HepG2 (cell line): ENCODE data around the gene FLOT2.

Experiments used
- AKNA ChIP-seq: sonication (generic); formaldehyde crosslinking; IDR thresholded peaks from 2 replicates; pipeline ENCODE4 v1.4.0; 2020; ENCODE audit warnings: missing genetic modification reagents, borderline replicate concordance
- ASH2L ChIP-seq: fragments of 300-600, 200-600 bp; sonication (generic); IDR thresholded peaks from 2 replicates; pipeline ENCODE4 v1.7.0; 2017; ENCODE audit warnings: low read depth, mild to moderate bottlenecking, moderate library complexity, mixed read lengths, low read length; ENCODE audit not compliant: insufficient read length
- CREB1 ChIP-seq, 2 experiments: fragments of 450-650 bp in 1 of 2; IDR thresholded peaks; 2 replicates each; pipeline ENCODE4 v1.6.1; 2016 to 2017; ENCODE audit warnings: control low read depth in 1 of 2, mild to moderate bottlenecking in 1 of 2, missing compliant biosample characterization in 1 of 2, missing genetic modification characterization in 1 of 2
- CTCF ChIP-seq: sonication (generic); formaldehyde crosslinking; IDR thresholded peaks from 2 replicates; pipeline ENCODE4 v1.5.0; 2020; ENCODE audit warnings: mild to moderate bottlenecking, missing genetic modification reagents, moderate library complexity
- PREB ChIP-seq: sonication (generic); formaldehyde crosslinking; IDR thresholded peaks from 2 replicates; pipeline ENCODE4 v1.4.0; 2020; ENCODE audit warnings: missing genetic modification reagents
- SP1 ChIP-seq, 2 experiments: fragments of 450-650 bp in 1 of 2; sonication (generic) in 1 of 2; formaldehyde crosslinking in 1 of 2; IDR thresholded peaks; 2 replicates each; pipeline versions ENCODE4 v1.4.0 to v1.6.1; 2016 to 2020; ENCODE audit warnings: missing genetic modification reagents in 1 of 2
- ZNF160 ChIP-seq: sonication (generic); formaldehyde crosslinking; IDR thresholded peaks from 2 replicates; pipeline ENCODE4 v1.8.0; 2022; ENCODE audit warnings: mild to moderate bottlenecking, inconsistent platforms, missing genetic modification reagents
- TF ChIP-seq, protein P1 (sequence below): sonication (generic); formaldehyde crosslinking; conservative IDR thresholded peaks from 2 replicates; pipeline ENCODE4 v1.8.1; 2023; ENCODE audit warnings: missing genetic modification reagents
- TF ChIP-seq, protein P2 (sequence below): sonication (generic); formaldehyde crosslinking; IDR thresholded peaks from 2 replicates; pipeline ENCODE4 v1.8.0; 2022; ENCODE audit warnings: mild to moderate bottlenecking, missing genetic modification reagents
- TF ChIP-seq, protein P3 (sequence below), 2 experiments: IDR thresholded peaks; 2 replicates each; pipeline ENCODE4 v1.6.1; 2011 to 2012; ENCODE audit warnings: low read length in 2 of 2, borderline replicate concordance in 1 of 2, low read depth in 1 of 2, mild to moderate bottlenecking in 1 of 2, moderate library complexity in 1 of 2

DNA sequence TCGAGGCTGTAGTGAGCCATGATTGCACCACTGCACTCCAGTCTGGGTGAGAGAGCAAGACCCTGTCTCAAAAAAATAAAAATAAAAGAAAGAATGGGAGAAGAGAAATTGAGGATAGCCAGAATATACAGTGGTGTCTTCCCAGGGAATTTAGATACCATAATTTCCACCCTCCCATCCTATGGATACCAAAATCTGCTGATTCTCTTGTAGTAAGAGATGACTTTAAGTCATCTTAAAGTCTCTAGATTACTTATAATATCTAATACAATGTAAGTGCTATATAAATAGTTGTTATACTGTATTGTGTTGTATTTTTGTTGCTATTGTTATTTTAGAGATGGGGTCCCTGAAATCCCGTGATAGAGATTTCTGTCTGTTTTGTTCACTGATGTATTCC, 44.2 kb downstream of the FLOT2 start:
- TF ChIP-seq ZNF160 (CRISPR knock-in tag) (no peak), CTCF (CRISPR knock-in tag) (no peak), PREB (CRISPR knock-in tag) (no peak), CREB1 (IDR thresholded peaks at IDR 0.05) (no peak), CREB1 (CRISPR knock-in tag; IDR thresholded peaks at IDR 0.05) (no peak), SP1 (IDR thresholded peaks at IDR 0.05) (no peak), SP1 (CRISPR knock-in tag; IDR thresholded peaks at IDR 0.05) (no peak), ASH2L (no peak), AKNA (CRISPR knock-in tag) (no peak)
- TF ChIP-seq, protein P1, sequence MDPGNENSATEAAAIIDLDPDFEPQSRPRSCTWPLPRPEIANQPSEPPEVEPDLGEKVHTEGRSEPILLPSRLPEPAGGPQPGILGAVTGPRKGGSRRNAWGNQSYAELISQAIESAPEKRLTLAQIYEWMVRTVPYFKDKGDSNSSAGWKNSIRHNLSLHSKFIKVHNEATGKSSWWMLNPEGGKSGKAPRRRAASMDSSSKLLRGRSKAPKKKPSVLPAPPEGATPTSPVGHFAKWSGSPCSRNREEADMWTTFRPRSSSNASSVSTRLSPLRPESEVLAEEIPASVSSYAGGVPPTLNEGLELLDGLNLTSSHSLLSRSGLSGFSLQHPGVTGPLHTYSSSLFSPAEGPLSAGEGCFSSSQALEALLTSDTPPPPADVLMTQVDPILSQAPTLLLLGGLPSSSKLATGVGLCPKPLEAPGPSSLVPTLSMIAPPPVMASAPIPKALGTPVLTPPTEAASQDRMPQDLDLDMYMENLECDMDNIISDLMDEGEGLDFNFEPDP = no peak
- TF ChIP-seq, protein P2, sequence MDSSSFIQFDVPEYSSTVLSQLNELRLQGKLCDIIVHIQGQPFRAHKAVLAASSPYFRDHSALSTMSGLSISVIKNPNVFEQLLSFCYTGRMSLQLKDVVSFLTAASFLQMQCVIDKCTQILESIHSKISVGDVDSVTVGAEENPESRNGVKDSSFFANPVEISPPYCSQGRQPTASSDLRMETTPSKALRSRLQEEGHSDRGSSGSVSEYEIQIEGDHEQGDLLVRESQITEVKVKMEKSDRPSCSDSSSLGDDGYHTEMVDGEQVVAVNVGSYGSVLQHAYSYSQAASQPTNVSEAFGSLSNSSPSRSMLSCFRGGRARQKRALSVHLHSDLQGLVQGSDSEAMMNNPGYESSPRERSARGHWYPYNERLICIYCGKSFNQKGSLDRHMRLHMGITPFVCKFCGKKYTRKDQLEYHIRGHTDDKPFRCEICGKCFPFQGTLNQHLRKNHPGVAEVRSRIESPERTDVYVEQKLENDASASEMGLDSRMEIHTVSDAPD (CRISPR knock-in tag) = no peak
- TF ChIP-seq, protein P3, sequence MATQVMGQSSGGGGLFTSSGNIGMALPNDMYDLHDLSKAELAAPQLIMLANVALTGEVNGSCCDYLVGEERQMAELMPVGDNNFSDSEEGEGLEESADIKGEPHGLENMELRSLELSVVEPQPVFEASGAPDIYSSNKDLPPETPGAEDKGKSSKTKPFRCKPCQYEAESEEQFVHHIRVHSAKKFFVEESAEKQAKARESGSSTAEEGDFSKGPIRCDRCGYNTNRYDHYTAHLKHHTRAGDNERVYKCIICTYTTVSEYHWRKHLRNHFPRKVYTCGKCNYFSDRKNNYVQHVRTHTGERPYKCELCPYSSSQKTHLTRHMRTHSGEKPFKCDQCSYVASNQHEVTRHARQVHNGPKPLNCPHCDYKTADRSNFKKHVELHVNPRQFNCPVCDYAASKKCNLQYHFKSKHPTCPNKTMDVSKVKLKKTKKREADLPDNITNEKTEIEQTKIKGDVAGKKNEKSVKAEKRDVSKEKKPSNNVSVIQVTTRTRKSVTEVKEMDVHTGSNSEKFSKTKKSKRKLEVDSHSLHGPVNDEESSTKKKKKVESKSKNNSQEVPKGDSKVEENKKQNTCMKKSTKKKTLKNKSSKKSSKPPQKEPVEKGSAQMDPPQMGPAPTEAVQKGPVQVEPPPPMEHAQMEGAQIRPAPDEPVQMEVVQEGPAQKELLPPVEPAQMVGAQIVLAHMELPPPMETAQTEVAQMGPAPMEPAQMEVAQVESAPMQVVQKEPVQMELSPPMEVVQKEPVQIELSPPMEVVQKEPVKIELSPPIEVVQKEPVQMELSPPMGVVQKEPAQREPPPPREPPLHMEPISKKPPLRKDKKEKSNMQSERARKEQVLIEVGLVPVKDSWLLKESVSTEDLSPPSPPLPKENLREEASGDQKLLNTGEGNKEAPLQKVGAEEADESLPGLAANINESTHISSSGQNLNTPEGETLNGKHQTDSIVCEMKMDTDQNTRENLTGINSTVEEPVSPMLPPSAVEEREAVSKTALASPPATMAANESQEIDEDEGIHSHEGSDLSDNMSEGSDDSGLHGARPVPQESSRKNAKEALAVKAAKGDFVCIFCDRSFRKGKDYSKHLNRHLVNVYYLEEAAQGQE (IDR thresholded peaks at IDR 0.05; ENCODE audit: borderline replicate concordance in 1 of 2, low read depth in 1 of 2, low read length in 2 of 2) = no peak
